HFF-Myc (cell line): ENCODE data around the gene STOX1.
"Not testable (repeated sequence)": the region's sequence is repeated elsewhere in the genome, so short reads cannot be mapped to it uniquely, and the experiment has no call there.

Source experiments
- DNase-seq: peaks from one replicate; pipeline ENCODE4 v3.0.0-alpha.2; 2011; ENCODE audit warnings: low read depth; ENCODE audit errors: extremely low read depth
- H3K4me3 ChIP-seq: replicated peaks from 2 replicates; pipeline ENCODE4 v1.5.1; 2011; ENCODE audit warnings: low read depth, mild to moderate bottlenecking, control low read depth, low read length
- CTCF ChIP-seq: IDR thresholded peaks from 2 replicates; pipeline ENCODE4 v1.5.1; 2012; ENCODE audit warnings: mild to moderate bottlenecking, low read depth, low read length, control low read depth; ENCODE audit errors: missing control alignments

STOX1 gene

GRCh38 chr10:68902382-68902781, 75.1 kb downstream of the STOX1 start:
- peak overlapping the region; percentile 97 for H3K4me3 ChIP-seq
- no peak for TF ChIP-seq CTCF
- DNase-seq, result no peak

GRCh38 chr10:68924593-68924992, 97.3 kb downstream of the STOX1 start:
- no peak for DNase-seq
- no peak overlapping the region for H3K4me3 ChIP-seq
- TF ChIP-seq CTCF, result no peak

GRCh38 chr10:68925489-68925888, 98.2 kb downstream of the STOX1 start:
- H3K4me3 ChIP-seq, result no peak overlapping the region
- DNase-seq, result no peak
- TF ChIP-seq CTCF, result no peak

- not testable (repeated sequence) for H3K4me3 ChIP-seq, DNase-seq
Observed at GRCh38 chr10:68929157-68929556, 101.8 kb downstream of the STOX1 start.

GRCh38 chr10:68929888-68930287, 102.6 kb downstream of the STOX1 start:
- DNase-seq, H3K4me3 ChIP-seq: not testable (repeated sequence)

- DNase-seq, H3K4me3 ChIP-seq: not testable (repeated sequence)
Observed at GRCh38 chr10:68932860-68933259, 105.5 kb downstream of the STOX1 start.

- TF ChIP-seq CTCF, result no peak
- H3K4me3 ChIP-seq, result no peak overlapping the region
- DNase-seq, result no peak
Observed at GRCh38 chr10:68934994-68935393, 107.7 kb downstream of the STOX1 start.

- H3K4me3 ChIP-seq, result no peak overlapping the region
- DNase-seq, result no peak
- no peak for TF ChIP-seq CTCF
Observed at GRCh38 chr10:68938117-68938516, 110.8 kb downstream of the STOX1 start.

GRCh38 chr10:68938884-68939283, 111.6 kb downstream of the STOX1 start:
- TF ChIP-seq CTCF, result no peak
- DNase-seq, result no peak
- no peak overlapping the region for H3K4me3 ChIP-seq

GRCh38 chr10:68940917-68941316, 113.6 kb downstream of the STOX1 start:
- not testable (repeated sequence) for H3K4me3 ChIP-seq, DNase-seq
